ENCODE results near the gene OLFML2A. TPM values are rescaled to one million over a fixed set of nuclear protein-coding genes. Genes with fewer than 3 reads are reported as not detected.

Gene OLFML2A
- total and polyA plus RNA-seq, 2 of the 4 experiments (the other 2 are of a cell fraction), result 2.0 to 5.9 TPM

DNA sequence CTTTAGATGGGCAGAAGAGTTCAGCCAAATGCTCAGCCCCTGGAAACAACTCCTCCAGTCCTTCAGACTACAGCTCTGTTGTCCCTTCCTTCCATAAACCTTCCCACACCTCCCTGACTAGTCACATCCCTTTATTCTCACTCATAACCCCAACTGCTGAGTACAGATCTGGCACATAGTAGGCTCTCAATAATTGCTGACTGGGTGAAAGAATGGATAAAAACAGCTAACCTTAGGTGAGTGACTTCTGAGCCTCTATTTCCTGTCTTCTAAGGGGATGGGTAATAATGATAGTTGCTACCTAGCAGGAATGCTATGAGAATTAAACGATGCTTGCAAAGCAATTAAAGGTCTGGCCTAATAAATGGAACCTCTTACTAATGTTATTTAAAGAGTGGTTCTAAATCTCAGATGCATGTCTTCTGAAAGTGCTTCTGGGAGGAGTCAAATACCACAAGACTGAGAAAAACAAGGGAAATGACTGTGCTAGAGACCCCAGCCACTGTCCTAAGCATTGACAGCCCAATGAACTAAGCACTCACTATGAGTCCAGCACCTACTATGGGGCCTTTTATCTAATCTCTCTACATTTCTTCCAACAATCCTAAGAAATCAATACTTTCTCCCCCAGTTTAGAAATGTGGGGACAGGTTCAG is 3.3 kb upstream of the OLFML2A start:
- Histone ChIP-seq H3K4ac (ENCODE audit: low read depth, low read length) (no peak overlapping the region), H2BK120ac (ENCODE audit: low read depth, low read length) (no peak overlapping the region), H3K36me3 (ENCODE audit: control insufficient read depth, insufficient read depth, low read length) (no peaks in the 10 kb centered on the region), H2BK20ac (ENCODE audit: low read depth, low read length) (no peak overlapping the region), H2AFZ (replicated peaks; ENCODE audit: low read length, poor library complexity) (no peak overlapping the region), H3K23ac (ENCODE audit: low read depth, low read length) (no peak overlapping the region), H3K4me3 (ENCODE audit: insufficient read depth, low read depth, low read length) (no peak overlapping the region), H2AK9ac (replicated peaks; ENCODE audit: low read depth, low read length, poor library complexity) (no peak overlapping the region), H3K18ac (ENCODE audit: low read depth, low read length) (no peak overlapping the region), H2AK5ac (ENCODE audit: low read depth, low read length) (no peak overlapping the region), H3K9me3 (ENCODE audit: control insufficient read depth, insufficient read depth, low read length) (no peaks in the 10 kb centered on the region), H3K14ac (replicated peaks; ENCODE audit: low read depth, low read length) (no peak overlapping the region), H3K4me1 (ENCODE audit: control insufficient read depth, insufficient read depth, low read length) (peaks cover 6% of the 10 kb centered on the region; the same call in 1 of the 2 replicates), H3K56ac (ENCODE audit: extremely low read depth, insufficient read depth, low read length) (no peak overlapping the region), H3K9ac (ENCODE audit: low read depth, low read length) (no peak overlapping the region), H4K5ac (ENCODE audit: low read depth, low read length) (no peak overlapping the region), H2BK15ac (ENCODE audit: low read depth, low read length) (no peak overlapping the region), H3K9me1 (ENCODE audit: insufficient read depth, low read length) (no peaks in the 10 kb centered on the region), H3K27me3 (ENCODE audit: control insufficient read depth, insufficient read depth, low read length) (peaks cover 24% of the 10 kb centered on the region), H4K8ac (ENCODE audit: low read depth in 2 of 2, low read length in 2 of 2) (no peak overlapping the region), H2BK5ac (ENCODE audit: low read depth, low read length, poor library complexity, severe bottlenecking) (no peak overlapping the region), H3K4me2 (ENCODE audit: low read depth, low read length) (no peak overlapping the region), H3K79me1 (ENCODE audit: low read depth in 1 of 2, low read length in 2 of 2) (no peaks in the 10 kb centered on the region), H3K27ac (ENCODE audit: insufficient read depth, low read length) (no peak overlapping the region), H4K91ac (ENCODE audit: insufficient read depth, low read depth, low read length) (no peak overlapping the region), H4K20me1 (ENCODE audit: insufficient read depth, low read length) (peaks cover 12% of the 10 kb centered on the region)
- intact Hi-C loops (cut with micrococcal nuclease), result loop anchor here (1.0 to 2.0 kb wide), 6 partner anchors 39 to 601 kb away; partner anchors contain the start of genes SCAI and WDR38
- ChIA-PET CTCF (interaction anchor here (0.6 to 9.5 kb wide), 3 partner anchors 23 to 120 kb away, joined by 3 to 165 read pairs (median 7); partner anchors contain the start of gene WDR38), POLR2A (ENCODE audit: unreplicated experiment) (no interaction called here)
- peak; percentile 43 for TF ChIP-seq MAFK (IDR thresholded peaks at IDR 0.05; ENCODE audit: low read depth, low read length)
- TF ChIP-seq, protein P1, sequence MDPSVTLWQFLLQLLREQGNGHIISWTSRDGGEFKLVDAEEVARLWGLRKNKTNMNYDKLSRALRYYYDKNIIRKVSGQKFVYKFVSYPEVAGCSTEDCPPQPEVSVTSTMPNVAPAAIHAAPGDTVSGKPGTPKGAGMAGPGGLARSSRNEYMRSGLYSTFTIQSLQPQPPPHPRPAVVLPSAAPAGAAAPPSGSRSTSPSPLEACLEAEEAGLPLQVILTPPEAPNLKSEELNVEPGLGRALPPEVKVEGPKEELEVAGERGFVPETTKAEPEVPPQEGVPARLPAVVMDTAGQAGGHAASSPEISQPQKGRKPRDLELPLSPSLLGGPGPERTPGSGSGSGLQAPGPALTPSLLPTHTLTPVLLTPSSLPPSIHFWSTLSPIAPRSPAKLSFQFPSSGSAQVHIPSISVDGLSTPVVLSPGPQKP (IDR thresholded peaks at IDR 0.05; ENCODE audit: borderline replicate concordance, low read depth, low read length), result no peak
- no CpG with 5 or more reads among the region's 1 CpG for WGBS, 2 experiments (ENCODE audit: extremely low coverage in 2 of 2, insufficient read length in 1 of 2)
- no peak for ATAC-seq (ENCODE audit: low read depth)
- in situ Hi-C loops (cut with MboI; ENCODE audit: low sequenced_read_pairs), result loop anchor here (5.0 to 10.0 kb wide), 3 partner anchors 79 to 599 kb away; partner anchors contain the start of genes SCAI and WDR38
- BruUV-seq (replicated peaks), result no TSS peak
- no peak for DNase-seq
- dilution Hi-C loops (cut with HindIII; ENCODE audit: low sequenced_read_pairs, unreplicated experiment), result no loop called here
